Activated T-helper 1 cell treated with anti-CD3 and anti-CD28 coated beads, Interleukin-12 subunit alpha, Interleukin-12 subunit beta, Interleukin-2, Interleukin-4 antibody, amounts not matched to agents 30 ng/mL and 10 ng/mL and 1 ng/mL, durations not matched to agents 14 hours and 24 hours and 36 hours (primary cell): ENCODE data around the gene FASTKD1. TPM values are rescaled to one million over a fixed set of nuclear protein-coding genes. Genes with fewer than 3 reads are reported as not detected.
"Not testable (repeated sequence)": the region's sequence is repeated elsewhere in the genome, so short reads cannot be mapped to it uniquely, and the experiment has no call there.

Source experiments
- DNase-seq: peaks from one replicate; pipeline ENCODE4 v3.0.0; 2021; ENCODE audit warnings: low spot score
- H3K27ac Mint-ChIP-seq: one replicate; pipeline ENCODE4 v1.8.0; 2021; ENCODE audit warnings: mild to moderate bottlenecking, mixed read lengths
- H3K27me3 Mint-ChIP-seq: one replicate; pipeline ENCODE4 v1.8.0; 2022; ENCODE audit warnings: mild to moderate bottlenecking, moderate library complexity, mixed read lengths; ENCODE audit not compliant: insufficient read depth
- H3K36me3 Mint-ChIP-seq: one replicate; pipeline ENCODE4 v1.8.0; 2021; ENCODE audit warnings: low read depth, mixed read lengths
- H3K4me1 Mint-ChIP-seq: one replicate; pipeline ENCODE4 v1.8.0; 2021; ENCODE audit warnings: low read depth, mixed read lengths
- H3K4me3 Mint-ChIP-seq: one replicate; pipeline ENCODE4 v1.8.0; 2021; ENCODE audit warnings: mild to moderate bottlenecking, moderate library complexity, mixed read lengths
- H3K9me3 Mint-ChIP-seq: one replicate; pipeline ENCODE4 v1.8.0; 2021; ENCODE audit warnings: mixed read lengths
- intact Hi-C: fragments of 100-400 bp; cut with micrococcal nuclease; formaldehyde crosslinking; loops from one replicate; pipeline ENCODE4 v1.15.1; 2024
- total RNA-seq: library from RNA; stranded (reverse); gene quantifications from 2 replicates; pipeline ENCODE4 v1.2.3, GENCODE V29; 2022

FASTKD1 gene
- total RNA-seq, 1 donor from 2014 or later = 50.4 TPM

DNA sequence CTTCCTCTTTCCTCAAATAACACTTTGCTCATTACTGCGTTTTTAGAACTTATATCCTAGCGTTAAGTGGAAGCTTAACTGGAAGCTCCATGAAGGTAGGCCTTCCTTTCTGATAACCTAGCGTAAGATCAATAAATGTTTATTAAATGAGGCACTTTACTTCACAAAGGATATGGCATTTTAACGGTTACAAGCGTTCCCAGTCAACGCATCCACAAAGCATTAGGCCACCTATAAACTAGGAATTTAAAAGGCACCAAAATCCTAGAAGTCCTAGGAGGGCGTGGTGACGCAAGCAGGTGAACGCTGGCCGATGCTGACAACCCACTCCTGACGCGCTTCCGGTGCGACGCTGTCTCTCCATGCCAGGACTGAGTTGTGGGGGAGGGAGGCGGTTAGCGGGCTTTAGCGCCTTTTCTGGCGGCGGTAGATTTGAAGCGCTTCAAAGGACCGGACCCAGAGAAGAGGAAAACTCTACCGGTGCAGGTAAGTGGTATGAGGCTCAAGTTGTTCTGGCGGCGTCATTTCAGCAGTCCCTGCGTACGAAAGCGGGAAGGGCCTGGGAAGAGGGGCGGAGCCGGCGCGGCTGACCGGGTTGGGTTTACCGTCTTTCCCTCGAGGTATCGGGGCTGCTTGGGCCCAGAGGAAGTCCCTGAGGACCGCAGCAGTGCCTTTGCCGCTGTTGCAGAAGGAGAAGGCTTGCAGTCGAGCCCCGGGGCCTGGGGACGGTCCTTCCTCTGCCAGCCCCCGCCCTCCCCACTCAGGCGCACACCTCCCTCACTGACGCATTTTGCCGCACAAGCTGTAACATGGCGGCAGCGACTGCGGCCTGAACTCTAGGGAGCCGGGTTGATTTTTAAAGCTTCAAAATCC, 10.6 kb upstream of the FASTKD1 start, which contains the start of gene PPIG:
TSS of gene PPIG (plus strand) at position 347 of the 873 bp plus-strand sequence. CDS start 19,691 bp downstream, outside the sequence.
- Mint-ChIP-seq H3K27me3 (peaks cover 2% of the 10 kb centered on the region), H3K27ac (peak within 1 kb of the TSS; percentile 100), H3K9me3 (peaks cover 13% of the 10 kb centered on the region), H3K36me3 (peaks cover 13% of the 10 kb centered on the region), H3K4me1 (peaks cover 21% of the 10 kb centered on the region), H3K4me3 (peak within 1 kb of the TSS; percentile 100)
- peak; percentile 78 for DNase-seq
- intact Hi-C loops = loop anchor here (1.0 kb wide), 4 partner anchors 11 to 243 kb away; partner anchors contain the start of genes CFAP210, FASTKD1, PHOSPHO2 and SSB

DNA sequence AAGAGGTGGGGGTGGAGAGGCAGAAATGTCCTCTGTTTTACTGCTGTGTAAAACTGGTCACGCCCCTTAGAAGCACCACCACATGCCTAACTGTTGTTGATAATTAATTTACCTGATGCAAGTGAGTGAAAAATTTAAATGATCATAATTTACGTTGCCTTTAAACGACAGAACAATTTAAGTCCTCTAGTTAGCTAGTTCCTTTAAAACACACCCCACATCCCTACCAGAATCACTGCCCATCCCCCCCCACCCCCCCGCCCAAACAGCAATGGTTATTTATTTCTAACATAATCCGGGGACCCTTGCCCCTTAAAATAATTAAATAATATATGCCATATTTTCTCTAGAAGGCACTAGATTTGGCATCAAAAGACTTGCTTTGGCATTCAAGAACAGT, 9.9 kb upstream of the FASTKD1 start:
- H3K27me3 Mint-ChIP-seq = peaks cover 8% of the 10 kb centered on the region
- peaks cover 17% of the 10 kb centered on the region for H3K4me1 Mint-ChIP-seq
- peaks cover 13% of the 10 kb centered on the region for H3K9me3 Mint-ChIP-seq
- intact Hi-C loops = no loop called here
- peak overlapping the region; percentile 100 for H3K4me3 Mint-ChIP-seq
- no peak for DNase-seq
- peaks cover 13% of the 10 kb centered on the region for H3K36me3 Mint-ChIP-seq
- H3K27ac Mint-ChIP-seq = no peak overlapping the region

DNA sequence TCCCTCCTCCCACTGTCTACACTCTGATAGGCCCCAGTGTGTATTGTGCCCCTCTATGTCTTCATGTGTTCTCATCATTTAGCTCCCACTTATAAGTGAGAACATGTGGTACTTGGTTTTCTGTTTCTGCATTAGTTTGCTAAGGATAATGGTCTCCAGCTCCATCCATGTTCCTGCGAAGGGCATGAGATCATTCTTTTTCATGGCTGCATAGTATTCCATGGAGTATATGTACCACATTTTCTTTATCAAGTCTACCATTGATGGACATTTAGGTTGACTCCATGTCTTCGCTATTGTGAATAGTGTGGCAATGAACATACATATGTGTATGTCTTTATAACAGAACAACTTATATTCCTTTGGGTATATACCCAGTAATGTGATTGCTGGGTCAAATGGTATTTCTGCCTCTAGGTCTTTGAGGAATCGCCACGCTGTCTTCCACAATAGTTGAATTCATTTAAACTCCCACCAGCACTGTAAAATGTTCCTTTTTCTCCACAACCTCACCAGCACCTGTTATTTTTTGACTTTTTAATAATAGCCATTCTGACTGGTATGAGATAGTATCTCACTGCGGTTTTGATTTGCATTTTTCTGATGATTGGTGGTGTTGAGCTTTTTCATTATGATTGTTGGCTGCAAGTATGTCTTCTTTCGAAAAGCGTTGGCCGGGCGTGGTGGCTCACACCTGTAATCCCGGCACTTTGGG, 9.0 kb upstream of the FASTKD1 start:
- H3K27ac Mint-ChIP-seq, intact Hi-C loops, H3K27me3 Mint-ChIP-seq, DNase-seq, H3K4me3 Mint-ChIP-seq: not testable (repeated sequence)
- Mint-ChIP-seq H3K4me1 (peaks cover 17% of the 10 kb centered on the region), H3K9me3 (peaks cover 13% of the 10 kb centered on the region), H3K36me3 (peaks cover 13% of the 10 kb centered on the region)

DNA sequence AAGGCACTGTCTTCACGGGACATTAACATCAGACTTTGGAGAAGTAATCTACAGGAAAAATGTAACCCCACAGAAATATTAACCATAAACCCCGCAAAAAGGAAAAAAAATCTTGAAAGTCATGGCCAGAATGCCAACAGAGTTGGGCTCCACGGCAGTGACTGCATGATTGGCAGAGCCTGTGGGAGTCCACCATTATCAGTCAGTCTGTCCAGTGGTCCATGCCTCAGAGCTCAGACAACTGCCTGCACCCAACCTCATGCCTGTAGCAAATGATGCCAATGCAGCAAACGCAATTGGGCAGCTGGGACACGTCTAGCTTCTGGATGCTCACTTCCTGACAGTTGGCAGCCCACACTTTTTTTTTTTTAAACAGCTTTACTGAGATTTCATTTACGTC, 5.4 kb upstream of the FASTKD1 start:
- no peak for DNase-seq
- Mint-ChIP-seq H3K27ac (no peak overlapping the region), H3K9me3 (peaks cover 12% of the 10 kb centered on the region), H3K27me3 (peaks cover 6% of the 10 kb centered on the region), H3K4me3 (no peak overlapping the region), H3K4me1 (peaks cover 2% of the 10 kb centered on the region), H3K36me3 (peaks cover 5% of the 10 kb centered on the region)
- intact Hi-C loops = loop anchor here (10.0 kb wide), 1 partner anchor 1356 kb away; no protein-coding TSS in a partner anchor

DNA sequence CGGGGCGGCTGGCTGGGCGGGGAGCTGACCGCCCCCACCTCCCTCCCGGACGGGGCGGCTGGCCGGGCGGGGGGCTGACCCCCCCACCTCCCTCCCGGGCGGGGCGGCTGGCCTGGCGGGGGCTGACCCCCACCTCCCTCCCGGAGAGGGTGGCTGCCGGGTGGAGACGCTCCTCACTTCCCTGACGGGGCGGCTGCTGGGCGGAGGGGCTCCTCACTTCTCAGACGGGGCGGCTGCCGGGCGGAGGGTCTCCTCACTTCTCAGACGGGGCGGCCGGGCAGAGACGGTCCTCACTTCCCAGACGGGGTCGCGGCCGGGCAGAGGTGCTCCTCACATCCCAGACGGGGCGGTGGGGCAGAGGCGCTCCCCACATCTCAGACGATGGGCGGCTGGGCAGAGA, 1.6 kb upstream of the FASTKD1 start:
- intact Hi-C loops = loop anchor here (10.0 kb wide), 1 partner anchor 1360 kb away; no protein-coding TSS in a partner anchor
- not testable (repeated sequence) for H3K4me3 Mint-ChIP-seq, H3K9me3 Mint-ChIP-seq, H3K27me3 Mint-ChIP-seq, H3K36me3 Mint-ChIP-seq, DNase-seq, H3K27ac Mint-ChIP-seq
- peaks cover 21% of the 10 kb centered on the region for H3K4me1 Mint-ChIP-seq

DNA sequence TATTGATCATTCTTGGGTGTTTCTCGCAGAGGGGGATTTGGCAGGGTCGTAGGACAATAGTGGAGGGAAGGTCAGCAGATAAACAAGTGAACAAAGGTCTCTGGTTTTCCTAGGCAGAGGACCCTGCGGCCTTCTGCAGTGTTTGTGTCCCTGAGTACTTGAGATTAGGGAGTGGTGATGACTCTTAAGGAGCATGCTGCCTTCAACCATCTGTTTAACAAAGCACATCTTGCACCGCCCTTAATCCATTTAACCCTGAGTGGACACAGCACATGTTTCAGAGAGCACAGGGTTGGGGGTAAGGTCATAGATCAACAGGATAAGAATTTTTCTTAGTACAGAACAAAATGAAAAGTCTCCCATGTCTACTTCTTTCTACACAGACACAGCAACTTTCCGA, 874 bp upstream of the FASTKD1 start:
- not testable (repeated sequence) for H3K9me3 Mint-ChIP-seq, H3K4me3 Mint-ChIP-seq, H3K27ac Mint-ChIP-seq, DNase-seq, H3K27me3 Mint-ChIP-seq
- intact Hi-C loops = loop anchor here (5.0 to 10.0 kb wide), 3 partner anchors 97 to 1360 kb away; partner anchors contain the start of genes BBS5 and STK39
- peaks cover 27% of the 10 kb centered on the region for H3K4me1 Mint-ChIP-seq
- peaks cover 14% of the 10 kb centered on the region for H3K36me3 Mint-ChIP-seq

DNA sequence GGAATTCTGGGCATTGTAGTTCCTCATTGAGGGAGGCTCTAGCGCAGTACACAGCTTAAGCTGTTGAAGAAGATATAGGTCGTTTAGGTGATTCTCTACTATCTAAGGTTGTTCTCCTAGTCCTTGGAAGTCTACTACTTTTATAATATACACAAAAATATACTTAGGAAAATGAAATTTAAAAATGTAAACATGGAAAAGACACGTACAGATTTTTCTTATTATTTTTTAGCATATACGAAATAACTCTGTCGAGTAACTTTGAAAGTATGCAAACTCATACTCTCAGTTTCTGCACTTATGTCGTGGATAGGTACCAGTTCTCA, 272 bp upstream of the FASTKD1 start:
- H3K36me3 Mint-ChIP-seq = peaks cover 14% of the 10 kb centered on the region
- no peaks in the 10 kb centered on the region for H3K9me3 Mint-ChIP-seq
- H3K27me3 Mint-ChIP-seq = peaks cover 4% of the 10 kb centered on the region
- H3K27ac Mint-ChIP-seq = peak overlapping the region; percentile 90
- H3K4me3 Mint-ChIP-seq = peak overlapping the region; percentile 99
- H3K4me1 Mint-ChIP-seq = peaks cover 32% of the 10 kb centered on the region
- intact Hi-C loops = loop anchor here (1.0 to 10.0 kb wide), 7 partner anchors 10 to 1361 kb away; partner anchors contain the start of genes BBS5, CFAP210, PHOSPHO2 and PPIG
- no peak for DNase-seq

DNA sequence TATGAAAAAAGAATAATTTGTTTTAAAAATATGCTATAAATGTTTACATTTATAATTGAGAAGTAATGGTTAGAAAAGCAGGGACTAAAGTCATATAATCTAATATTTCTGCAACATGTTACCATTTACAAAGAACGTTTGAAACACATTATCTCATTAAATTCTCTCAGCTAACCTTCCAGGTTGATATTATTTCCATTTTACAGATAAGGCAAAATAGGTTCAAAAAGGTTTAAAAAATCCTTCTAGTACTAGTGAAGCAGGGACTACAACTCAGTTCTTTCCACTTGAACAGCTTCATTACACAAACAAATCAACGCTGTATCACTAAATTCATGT, 875 bp downstream of the FASTKD1 start:
- Mint-ChIP-seq H3K4me1 (peaks cover 32% of the 10 kb centered on the region), H3K27me3 (no peaks in the 10 kb centered on the region), H3K36me3 (peaks cover 17% of the 10 kb centered on the region), H3K27ac (no peak overlapping the region), H3K4me3 (peak overlapping the region; percentile 99), H3K9me3 (no peaks in the 10 kb centered on the region)
- intact Hi-C loops = loop anchor here (1.0 to 10.0 kb wide), 7 partner anchors 9 to 1362 kb away; partner anchors contain the start of genes BBS5, CFAP210, PHOSPHO2 and PPIG
- DNase-seq = no peak

DNA sequence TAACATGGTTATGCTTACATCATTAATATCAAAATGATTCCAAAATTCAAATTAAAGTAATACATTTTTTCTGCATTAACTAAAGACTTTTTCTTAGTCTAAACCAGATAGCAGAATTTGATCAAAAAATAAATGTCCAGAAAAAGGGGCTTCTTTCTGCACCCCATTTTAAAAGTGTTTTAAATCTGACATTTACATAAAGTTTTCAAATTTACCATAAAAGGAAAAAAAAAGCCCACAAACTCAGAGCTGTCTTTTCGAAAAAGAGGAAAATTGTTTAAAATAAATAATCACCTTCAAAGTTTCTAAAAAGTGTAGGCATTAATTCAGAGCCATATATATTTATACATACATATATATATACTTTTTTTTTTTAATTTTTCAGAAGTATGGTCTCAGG, 1.5 kb downstream of the FASTKD1 start:
- no peaks in the 10 kb centered on the region for H3K27me3 Mint-ChIP-seq

DNA sequence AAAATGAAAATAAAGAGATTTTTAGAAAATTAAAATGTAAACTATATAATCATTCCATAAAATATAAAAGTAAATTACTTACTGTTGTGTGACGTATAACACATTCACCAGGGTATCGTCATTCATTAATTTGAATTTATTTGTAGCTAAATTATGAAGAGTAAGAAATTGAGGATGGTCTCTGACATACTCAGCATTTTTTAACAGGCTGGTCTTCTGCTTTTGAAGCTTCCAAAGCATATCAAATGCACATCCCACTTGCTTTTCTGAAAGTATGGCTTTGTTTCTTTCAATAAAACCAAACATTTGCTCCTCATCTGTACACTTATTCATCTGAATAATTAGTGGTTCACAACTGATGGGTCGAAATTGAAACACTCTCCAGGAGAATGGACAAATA, 2.1 kb downstream of the FASTKD1 start:
- intact Hi-C loops = loop anchor here (5.0 to 10.0 kb wide), 3 partner anchors 94 to 1363 kb away; partner anchors contain the start of genes BBS5 and STK39
- Mint-ChIP-seq H3K27ac (no peak overlapping the region), H3K27me3 (no peaks in the 10 kb centered on the region), H3K36me3 (peaks cover 19% of the 10 kb centered on the region), H3K9me3 (no peaks in the 10 kb centered on the region), H3K4me3 (peak overlapping the region; percentile 30), H3K4me1 (peaks cover 32% of the 10 kb centered on the region)
- no peak for DNase-seq

More for the DNA sequence above, 1.5 kb downstream of the FASTKD1 start:
- no peak overlapping the region for H3K4me3 Mint-ChIP-seq
- H3K9me3 Mint-ChIP-seq = no peaks in the 10 kb centered on the region
- peaks cover 32% of the 10 kb centered on the region for H3K4me1 Mint-ChIP-seq
- H3K27ac Mint-ChIP-seq = no peak overlapping the region
- no peak for DNase-seq
- intact Hi-C loops = loop anchor here (5.0 to 10.0 kb wide), 3 partner anchors 95 to 1363 kb away; partner anchors contain the start of genes BBS5 and STK39
- H3K36me3 Mint-ChIP-seq = peaks cover 19% of the 10 kb centered on the region

DNA sequence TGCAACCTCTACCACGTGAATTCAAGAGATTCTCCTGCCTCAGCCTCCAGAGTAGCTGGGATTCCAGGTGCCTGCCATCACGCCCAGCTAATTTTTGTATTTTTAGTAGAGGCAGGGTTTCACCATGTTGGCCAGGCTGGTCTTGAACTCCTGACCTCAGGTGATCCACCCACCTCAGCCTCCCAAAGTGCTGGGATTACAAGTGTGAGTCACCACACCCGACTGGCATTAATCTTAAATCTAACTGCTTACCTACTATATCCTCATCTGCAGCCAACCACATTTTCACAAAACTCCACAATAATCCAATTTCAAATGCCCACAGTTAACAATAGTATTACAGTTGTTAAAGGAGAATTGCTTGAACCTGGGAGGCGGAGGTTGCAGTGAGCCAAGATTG, 2.9 kb downstream of the FASTKD1 start:
- H3K27ac Mint-ChIP-seq, DNase-seq, H3K27me3 Mint-ChIP-seq, H3K9me3 Mint-ChIP-seq, H3K4me3 Mint-ChIP-seq: not testable (repeated sequence)
- intact Hi-C loops = loop anchor here (5.0 to 10.0 kb wide), 3 partner anchors 93 to 1364 kb away; partner anchors contain the start of genes BBS5 and STK39
- H3K36me3 Mint-ChIP-seq = peaks cover 19% of the 10 kb centered on the region
- H3K4me1 Mint-ChIP-seq = peaks cover 32% of the 10 kb centered on the region

DNA sequence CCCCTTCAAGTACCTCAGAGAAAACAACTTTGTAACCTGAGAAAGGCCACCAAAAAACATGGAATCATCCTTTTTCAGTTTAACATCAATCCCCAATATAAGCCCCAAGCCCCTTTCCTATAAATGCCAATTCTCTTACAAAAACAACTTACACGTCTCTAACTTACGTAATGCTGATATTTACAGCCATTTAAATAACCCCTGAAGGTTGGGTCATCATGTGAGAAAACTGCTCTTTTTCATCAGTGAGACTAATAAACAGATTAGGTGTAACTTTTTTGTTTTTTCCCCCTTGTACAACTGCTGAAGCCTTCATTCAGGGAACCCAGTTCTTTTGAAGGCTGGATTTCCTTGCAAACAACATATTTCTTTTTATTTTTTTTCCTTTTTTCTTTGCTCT, 3.7 kb downstream of the FASTKD1 start:
- peaks cover 19% of the 10 kb centered on the region for H3K36me3 Mint-ChIP-seq
- H3K27me3 Mint-ChIP-seq = no peaks in the 10 kb centered on the region
- intact Hi-C loops = loop anchor here (5.0 to 10.0 kb wide), 3 partner anchors 93 to 1365 kb away; partner anchors contain the start of genes BBS5 and STK39
- no peak overlapping the region for H3K27ac Mint-ChIP-seq
- no peak for DNase-seq
- no peaks in the 10 kb centered on the region for H3K9me3 Mint-ChIP-seq
- no peak overlapping the region for H3K4me3 Mint-ChIP-seq
- H3K4me1 Mint-ChIP-seq = peaks cover 32% of the 10 kb centered on the region
